ENCODE results near the gene TLL2. TPM values are rescaled to one million over a fixed set of nuclear protein-coding genes. Genes with fewer than 3 reads are reported as not detected.

The TLL2 gene
- total and polyA plus RNA-seq, 2 experiments from 2014 or later = 2.6 to 3.0 TPM

DNA sequence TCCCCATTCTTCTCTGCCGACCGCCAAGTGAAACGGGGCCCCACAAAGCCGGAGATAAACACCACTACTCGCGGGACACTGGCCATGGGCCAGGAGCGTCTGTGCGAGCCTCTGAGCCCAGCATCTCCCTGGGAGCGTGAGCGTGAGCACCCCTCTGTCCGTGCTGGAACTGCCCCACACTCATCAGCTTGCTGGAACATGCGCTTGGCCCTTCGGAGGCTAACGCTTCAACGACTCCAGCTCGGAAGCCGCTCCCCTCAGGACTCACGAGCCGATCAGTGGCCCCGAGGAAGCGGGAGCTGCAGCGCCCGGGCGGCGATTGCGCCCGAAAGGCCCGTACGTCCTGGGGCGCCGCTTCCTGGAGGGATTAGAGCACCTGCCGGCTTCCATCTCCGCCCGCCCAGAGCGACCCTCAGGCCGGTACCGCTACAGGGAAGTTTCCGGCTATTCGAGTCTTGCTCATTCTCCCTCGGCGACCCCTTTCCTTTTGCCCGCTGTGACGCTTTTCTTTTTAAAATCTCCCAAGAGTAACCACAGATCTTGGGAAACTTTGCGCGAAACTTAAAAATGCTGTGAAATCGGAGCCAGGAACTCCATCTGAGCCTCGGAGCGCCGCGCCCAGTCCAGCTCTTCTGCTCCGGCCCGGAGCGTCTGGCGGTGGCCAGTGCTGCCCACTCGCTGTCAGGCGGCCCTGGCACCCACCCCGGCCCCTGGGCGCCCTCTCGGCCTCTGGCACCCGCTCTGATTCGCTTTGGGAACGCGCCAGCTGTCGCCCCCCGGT lies 1.0 kb downstream of the TLL2 start:
- peak overlapping the region; percentile 84 for H3K4me3 Mint-ChIP-seq
- Histone ChIP-seq H3K27me3 (ENCODE audit: insufficient read depth) (peaks cover 55% of the 10 kb centered on the region), H3K4me2 (peak overlapping the region; percentile 94), H3K27ac (ENCODE audit: low read depth) (no peak overlapping the region), H2AFZ (peak overlapping the region; percentile 84), H3F3A (replicated peaks; ENCODE audit: low read depth) (no peaks in the 10 kb centered on the region), H4K20me1 (replicated peaks; ENCODE audit: insufficient read depth) (peaks cover 12% of the 10 kb centered on the region), H3K36me3 (ENCODE audit: insufficient read depth) (no peaks in the 10 kb centered on the region), H3K9me2 (ENCODE audit: insufficient read depth) (0 out of 2 replicates have a peak, but pooled peaks cover 4% of the 10 kb centered on the region), H3K4me1 (ENCODE audit: insufficient read depth) (peaks cover 32% of the 10 kb centered on the region), H3K4me3 (peak overlapping the region; percentile 77), H3K79me2 (replicated peaks; ENCODE audit: insufficient read depth) (no peaks in the 10 kb centered on the region)
- ATAC-seq (peak; percentile 11), DNase-seq (ENCODE audit: low spot score) (peak; percentile 81)
- H3K27me3 Mint-ChIP-seq (ENCODE audit: insufficient read depth, low read depth, poor library complexity) = peaks cover 39% of the 10 kb centered on the region
- no peak overlapping the region for H3K27ac Mint-ChIP-seq
- TF ChIP-seq POLR2AphosphoS5 (IDR thresholded peaks at IDR 0.05; ENCODE audit: low read depth) (no peak), CTCF (conservative IDR thresholded peaks at IDR 0.05; ENCODE audit: low read depth in 2 of 2) (no peak; a peak in 1 of 4 replicates), JUNB (IDR thresholded peaks at IDR 0.05; ENCODE audit: unreplicated experiment) (no peak), ZNF331 (CRISPR knock-in tag; IDR thresholded peaks at IDR 0.05; ENCODE audit: low read depth) (no peak), STAT1 (IDR thresholded peaks at IDR 0.05; ENCODE audit: unreplicated experiment) (no peak), EZH2phosphoT487 (IDR thresholded peaks at IDR 0.05; ENCODE audit: unreplicated experiment) (no peak), NANOG (IDR thresholded peaks at IDR 0.05; ENCODE audit: borderline replicate concordance) (no peak), ZNF114 (CRISPR knock-in tag; IDR thresholded peaks at IDR 0.05) (no peak), CREB1 (CRISPR knock-in tag; IDR thresholded peaks at IDR 0.05; ENCODE audit: low read depth) (no peak), EZH2 (IDR thresholded peaks at IDR 0.05; ENCODE audit: low read depth, unreplicated experiment) (no peak)
- TF ChIP-seq, protein P1, sequence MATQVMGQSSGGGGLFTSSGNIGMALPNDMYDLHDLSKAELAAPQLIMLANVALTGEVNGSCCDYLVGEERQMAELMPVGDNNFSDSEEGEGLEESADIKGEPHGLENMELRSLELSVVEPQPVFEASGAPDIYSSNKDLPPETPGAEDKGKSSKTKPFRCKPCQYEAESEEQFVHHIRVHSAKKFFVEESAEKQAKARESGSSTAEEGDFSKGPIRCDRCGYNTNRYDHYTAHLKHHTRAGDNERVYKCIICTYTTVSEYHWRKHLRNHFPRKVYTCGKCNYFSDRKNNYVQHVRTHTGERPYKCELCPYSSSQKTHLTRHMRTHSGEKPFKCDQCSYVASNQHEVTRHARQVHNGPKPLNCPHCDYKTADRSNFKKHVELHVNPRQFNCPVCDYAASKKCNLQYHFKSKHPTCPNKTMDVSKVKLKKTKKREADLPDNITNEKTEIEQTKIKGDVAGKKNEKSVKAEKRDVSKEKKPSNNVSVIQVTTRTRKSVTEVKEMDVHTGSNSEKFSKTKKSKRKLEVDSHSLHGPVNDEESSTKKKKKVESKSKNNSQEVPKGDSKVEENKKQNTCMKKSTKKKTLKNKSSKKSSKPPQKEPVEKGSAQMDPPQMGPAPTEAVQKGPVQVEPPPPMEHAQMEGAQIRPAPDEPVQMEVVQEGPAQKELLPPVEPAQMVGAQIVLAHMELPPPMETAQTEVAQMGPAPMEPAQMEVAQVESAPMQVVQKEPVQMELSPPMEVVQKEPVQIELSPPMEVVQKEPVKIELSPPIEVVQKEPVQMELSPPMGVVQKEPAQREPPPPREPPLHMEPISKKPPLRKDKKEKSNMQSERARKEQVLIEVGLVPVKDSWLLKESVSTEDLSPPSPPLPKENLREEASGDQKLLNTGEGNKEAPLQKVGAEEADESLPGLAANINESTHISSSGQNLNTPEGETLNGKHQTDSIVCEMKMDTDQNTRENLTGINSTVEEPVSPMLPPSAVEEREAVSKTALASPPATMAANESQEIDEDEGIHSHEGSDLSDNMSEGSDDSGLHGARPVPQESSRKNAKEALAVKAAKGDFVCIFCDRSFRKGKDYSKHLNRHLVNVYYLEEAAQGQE (IDR thresholded peaks at IDR 0.05; ENCODE audit: unreplicated experiment) = no peak
- TF ChIP-seq, protein P2, sequence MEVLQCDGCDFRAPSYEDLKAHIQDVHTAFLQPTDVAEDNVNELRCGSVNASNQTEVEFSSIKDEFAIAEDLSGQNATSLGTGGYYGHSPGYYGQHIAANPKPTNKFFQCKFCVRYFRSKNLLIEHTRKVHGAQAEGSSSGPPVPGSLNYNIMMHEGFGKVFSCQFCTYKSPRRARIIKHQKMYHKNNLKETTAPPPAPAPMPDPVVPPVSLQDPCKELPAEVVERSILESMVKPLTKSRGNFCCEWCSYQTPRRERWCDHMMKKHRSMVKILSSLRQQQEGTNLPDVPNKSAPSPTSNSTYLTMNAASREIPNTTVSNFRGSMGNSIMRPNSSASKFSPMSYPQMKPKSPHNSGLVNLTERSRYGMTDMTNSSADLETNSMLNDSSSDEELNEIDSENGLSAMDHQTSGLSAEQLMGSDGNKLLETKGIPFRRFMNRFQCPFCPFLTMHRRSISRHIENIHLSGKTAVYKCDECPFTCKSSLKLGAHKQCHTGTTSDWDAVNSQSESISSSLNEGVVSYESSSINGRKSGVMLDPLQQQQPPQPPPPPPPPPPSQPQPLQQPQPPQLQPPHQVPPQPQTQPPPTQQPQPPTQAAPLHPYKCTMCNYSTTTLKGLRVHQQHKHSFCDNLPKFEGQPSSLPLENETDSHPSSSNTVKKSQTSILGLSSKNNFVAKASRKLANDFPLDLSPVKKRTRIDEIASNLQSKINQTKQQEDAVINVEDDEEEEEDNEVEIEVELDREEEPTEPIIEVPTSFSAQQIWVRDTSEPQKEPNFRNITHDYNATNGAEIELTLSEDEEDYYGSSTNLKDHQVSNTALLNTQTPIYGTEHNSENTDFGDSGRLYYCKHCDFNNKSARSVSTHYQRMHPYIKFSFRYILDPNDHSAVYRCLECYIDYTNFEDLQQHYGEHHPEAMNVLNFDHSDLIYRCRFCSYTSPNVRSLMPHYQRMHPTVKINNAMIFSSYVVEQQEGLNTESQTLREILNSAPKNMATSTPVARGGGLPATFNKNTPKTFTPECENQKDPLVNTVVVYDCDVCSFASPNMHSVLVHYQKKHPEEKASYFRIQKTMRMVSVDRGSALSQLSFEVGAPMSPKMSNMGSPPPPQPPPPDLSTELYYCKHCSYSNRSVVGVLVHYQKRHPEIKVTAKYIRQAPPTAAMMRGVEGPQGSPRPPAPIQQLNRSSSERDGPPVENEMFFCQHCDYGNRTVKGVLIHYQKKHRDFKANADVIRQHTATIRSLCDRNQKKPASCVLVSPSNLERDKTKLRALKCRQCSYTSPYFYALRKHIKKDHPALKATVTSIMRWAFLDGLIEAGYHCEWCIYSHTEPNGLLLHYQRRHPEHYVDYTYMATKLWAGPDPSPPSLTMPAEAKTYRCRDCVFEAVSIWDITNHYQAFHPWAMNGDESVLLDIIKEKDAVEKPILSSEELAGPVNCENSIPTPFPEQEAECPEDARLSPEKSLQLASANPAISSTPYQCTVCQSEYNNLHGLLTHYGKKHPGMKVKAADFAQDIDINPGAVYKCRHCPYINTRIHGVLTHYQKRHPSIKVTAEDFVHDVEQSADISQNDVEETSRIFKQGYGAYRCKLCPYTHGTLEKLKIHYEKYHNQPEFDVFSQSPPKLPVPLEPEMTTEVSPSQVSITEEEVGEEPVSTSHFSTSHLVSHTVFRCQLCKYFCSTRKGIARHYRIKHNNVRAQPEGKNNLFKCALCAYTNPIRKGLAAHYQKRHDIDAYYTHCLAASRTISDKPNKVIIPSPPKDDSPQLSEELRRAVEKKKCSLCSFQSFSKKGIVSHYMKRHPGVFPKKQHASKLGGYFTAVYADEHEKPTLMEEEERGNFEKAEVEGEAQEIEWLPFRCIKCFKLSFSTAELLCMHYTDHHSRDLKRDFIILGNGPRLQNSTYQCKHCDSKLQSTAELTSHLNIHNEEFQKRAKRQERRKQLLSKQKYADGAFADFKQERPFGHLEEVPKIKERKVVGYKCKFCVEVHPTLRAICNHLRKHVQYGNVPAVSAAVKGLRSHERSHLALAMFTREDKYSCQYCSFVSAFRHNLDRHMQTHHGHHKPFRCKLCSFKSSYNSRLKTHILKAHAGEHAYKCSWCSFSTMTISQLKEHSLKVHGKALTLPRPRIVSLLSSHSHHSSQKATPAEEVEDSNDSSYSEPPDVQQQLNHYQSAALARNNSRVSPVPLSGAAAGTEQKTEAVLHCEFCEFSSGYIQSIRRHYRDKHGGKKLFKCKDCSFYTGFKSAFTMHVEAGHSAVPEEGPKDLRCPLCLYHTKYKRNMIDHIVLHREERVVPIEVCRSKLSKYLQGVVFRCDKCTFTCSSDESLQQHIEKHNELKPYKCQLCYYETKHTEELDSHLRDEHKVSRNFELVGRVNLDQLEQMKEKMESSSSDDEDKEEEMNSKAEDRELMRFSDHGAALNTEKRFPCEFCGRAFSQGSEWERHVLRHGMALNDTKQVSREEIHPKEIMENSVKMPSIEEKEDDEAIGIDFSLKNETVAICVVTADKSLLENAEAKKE (CRISPR knock-in tag; IDR thresholded peaks at IDR 0.05) = no peak
- TF ChIP-seq, protein P3, sequence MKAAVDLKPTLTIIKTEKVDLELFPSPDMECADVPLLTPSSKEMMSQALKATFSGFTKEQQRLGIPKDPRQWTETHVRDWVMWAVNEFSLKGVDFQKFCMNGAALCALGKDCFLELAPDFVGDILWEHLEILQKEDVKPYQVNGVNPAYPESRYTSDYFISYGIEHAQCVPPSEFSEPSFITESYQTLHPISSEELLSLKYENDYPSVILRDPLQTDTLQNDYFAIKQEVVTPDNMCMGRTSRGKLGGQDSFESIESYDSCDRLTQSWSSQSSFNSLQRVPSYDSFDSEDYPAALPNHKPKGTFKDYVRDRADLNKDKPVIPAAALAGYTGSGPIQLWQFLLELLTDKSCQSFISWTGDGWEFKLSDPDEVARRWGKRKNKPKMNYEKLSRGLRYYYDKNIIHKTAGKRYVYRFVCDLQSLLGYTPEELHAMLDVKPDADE (IDR thresholded peaks at IDR 0.05) = no peak
- no peaks in the 10 kb centered on the region; the same call in 2 of the 3 replicates for H3K36me3 Mint-ChIP-seq (ENCODE audit: low read depth)
- no peaks in the 10 kb centered on the region; the same call in 2 of the 3 replicates for H3K9me3 Mint-ChIP-seq
- H3K4me1 Mint-ChIP-seq = peaks cover 41% of the 10 kb centered on the region
